ENCODE data around the gene TNNT3. TPM values are rescaled to one million over a fixed set of nuclear protein-coding genes. Genes with fewer than 3 reads are reported as not detected.

TNNT3 gene
- total RNA-seq, 2 donors from 2014 or later, result 4.5 to 8.4 TPM

- no peaks in the 10 kb centered on the region for H3K4me1 ChIP-seq (replicated peaks)
- intact Hi-C loops (cut with DNase I), result no loop called here
- H3K9me3 ChIP-seq, result no peaks in the 10 kb centered on the region
- no peaks in the 10 kb centered on the region for H3K27me3 ChIP-seq (replicated peaks; ENCODE audit: insufficient read depth)
- no peaks in the 10 kb centered on the region for H3K36me3 ChIP-seq
- no peak for TF ChIP-seq CTCF (IDR thresholded peaks at IDR 0.05)
- no peak for TF ChIP-seq POLR2A (IDR thresholded peaks at IDR 0.05)
- TF ChIP-seq POLR2AphosphoS5 (IDR thresholded peaks at IDR 0.05), result no peak
- no peak overlapping the region for H3K27ac ChIP-seq
- no CpG with 5 or more reads among the region's 17 CpGs for WGBS
- no peak for DNase-seq (ENCODE audit: low spot score)
- no peak overlapping the region for H3K4me3 ChIP-seq
Observed at GRCh38 chr11:1964348-1964747, 44.8 kb downstream of the TNNT3 start.

- no CpG with 5 or more reads among the region's 20 CpGs for WGBS
- Histone ChIP-seq H3K27me3 (replicated peaks; ENCODE audit: insufficient read depth) (no peaks in the 10 kb centered on the region), H3K36me3 (no peaks in the 10 kb centered on the region), H3K4me3 (no peak overlapping the region), H3K27ac (no peak overlapping the region), H3K9me3 (no peaks in the 10 kb centered on the region), H3K4me1 (replicated peaks) (no peaks in the 10 kb centered on the region)
- DNase-seq (ENCODE audit: low spot score), result no peak
- no peak for TF ChIP-seq POLR2A (IDR thresholded peaks at IDR 0.05)
- no peak for TF ChIP-seq POLR2AphosphoS5 (IDR thresholded peaks at IDR 0.05)
- no peak for TF ChIP-seq CTCF (IDR thresholded peaks at IDR 0.05)
- intact Hi-C loops (cut with DNase I), result no loop called here
Observed at GRCh38 chr11:1964955-1965354, 45.5 kb downstream of the TNNT3 start.

- WGBS, result no CpG with 5 or more reads among the region's 18 CpGs
- no peak overlapping the region for H3K4me3 ChIP-seq
- intact Hi-C loops (cut with DNase I), result no loop called here
- TF ChIP-seq CTCF (IDR thresholded peaks at IDR 0.05), result no peak
- TF ChIP-seq POLR2A (IDR thresholded peaks at IDR 0.05), result no peak
- no peak for TF ChIP-seq POLR2AphosphoS5 (IDR thresholded peaks at IDR 0.05)
- DNase-seq (ENCODE audit: low spot score), result no peak
- no peak overlapping the region for H3K27ac ChIP-seq
- no peaks in the 10 kb centered on the region for H3K36me3 ChIP-seq
- no peaks in the 10 kb centered on the region for H3K4me1 ChIP-seq (replicated peaks)
- H3K9me3 ChIP-seq, result no peaks in the 10 kb centered on the region
- H3K27me3 ChIP-seq (replicated peaks; ENCODE audit: insufficient read depth), result no peaks in the 10 kb centered on the region
Observed at GRCh38 chr11:1966531-1966930, 47.0 kb downstream of the TNNT3 start.

GRCh38 chr11:1967641-1968225 is 48.2 kb downstream of the TNNT3 start:
- no CpG with 5 or more reads among the region's 21 CpGs for WGBS
- no peak for DNase-seq (ENCODE audit: low spot score)

More at GRCh38 chr11:1967641-1968225, 48.2 kb downstream of the TNNT3 start:
- H3K4me3 ChIP-seq, result no peak overlapping the region
- no peaks in the 10 kb centered on the region for H3K36me3 ChIP-seq
- H3K9me3 ChIP-seq, result no peaks in the 10 kb centered on the region
- H3K27me3 ChIP-seq (replicated peaks; ENCODE audit: insufficient read depth), result no peaks in the 10 kb centered on the region
- H3K27ac ChIP-seq, result no peak overlapping the region
- H3K4me1 ChIP-seq (replicated peaks), result no peaks in the 10 kb centered on the region
- TF ChIP-seq POLR2AphosphoS5 (IDR thresholded peaks at IDR 0.05) (no peak), POLR2A (IDR thresholded peaks at IDR 0.05) (no peak), CTCF (IDR thresholded peaks at IDR 0.05) (no peak)
- intact Hi-C loops (cut with DNase I), result no loop called here

Data from prostate gland (tissue), 2 donors.